Neural progenitor cell (in vitro differentiated cells): Measurements from ENCODE around the gene GTF2F2.

ENCODE experiments used
- EZH2phosphoT487 ChIP-seq: fragments of 200-600 bp; sonication (generic); IDR thresholded peaks from 2 replicates; pipeline ENCODE4 v1.6.1; 2017; ENCODE audit warnings: antibody characterized with exemption
- TF ChIP-seq, protein P1 (sequence below): fragments of 200-600 bp; sonication (generic); IDR thresholded peaks from 2 replicates; pipeline ENCODE4 v1.5.1; 2017; ENCODE audit warnings: antibody characterized with exemption, mild to moderate bottlenecking

DNA sequence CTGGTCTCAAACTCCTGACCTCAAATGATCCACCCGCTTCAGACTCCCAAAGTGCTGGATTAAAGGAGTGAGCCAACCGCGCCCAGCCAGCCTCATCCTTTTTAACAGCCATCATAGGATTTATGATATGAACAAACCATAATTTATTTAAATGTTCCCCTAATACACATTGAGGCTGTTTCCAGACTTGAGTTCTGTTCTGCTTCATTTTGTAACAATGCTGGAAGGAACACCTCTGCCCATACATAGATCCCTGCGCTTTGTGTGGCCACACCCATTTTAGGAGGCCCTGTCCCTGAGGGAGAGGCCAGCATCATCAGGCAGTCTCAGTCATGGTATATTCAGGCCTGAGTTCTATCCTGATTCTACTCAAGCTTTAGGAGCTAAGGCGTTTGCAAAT, 184.8 kb downstream of the GTF2F2 start:
- TF ChIP-seq, protein P1, sequence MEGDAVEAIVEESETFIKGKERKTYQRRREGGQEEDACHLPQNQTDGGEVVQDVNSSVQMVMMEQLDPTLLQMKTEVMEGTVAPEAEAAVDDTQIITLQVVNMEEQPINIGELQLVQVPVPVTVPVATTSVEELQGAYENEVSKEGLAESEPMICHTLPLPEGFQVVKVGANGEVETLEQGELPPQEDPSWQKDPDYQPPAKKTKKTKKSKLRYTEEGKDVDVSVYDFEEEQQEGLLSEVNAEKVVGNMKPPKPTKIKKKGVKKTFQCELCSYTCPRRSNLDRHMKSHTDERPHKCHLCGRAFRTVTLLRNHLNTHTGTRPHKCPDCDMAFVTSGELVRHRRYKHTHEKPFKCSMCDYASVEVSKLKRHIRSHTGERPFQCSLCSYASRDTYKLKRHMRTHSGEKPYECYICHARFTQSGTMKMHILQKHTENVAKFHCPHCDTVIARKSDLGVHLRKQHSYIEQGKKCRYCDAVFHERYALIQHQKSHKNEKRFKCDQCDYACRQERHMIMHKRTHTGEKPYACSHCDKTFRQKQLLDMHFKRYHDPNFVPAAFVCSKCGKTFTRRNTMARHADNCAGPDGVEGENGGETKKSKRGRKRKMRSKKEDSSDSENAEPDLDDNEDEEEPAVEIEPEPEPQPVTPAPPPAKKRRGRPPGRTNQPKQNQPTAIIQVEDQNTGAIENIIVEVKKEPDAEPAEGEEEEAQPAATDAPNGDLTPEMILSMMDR: no peak
- TF ChIP-seq EZH2phosphoT487: no peak
